GM18907 (cell line): ENCODE measurements around the gene ADAP1.
"Not testable (repeated sequence)": the region's sequence is repeated elsewhere in the genome, so short reads cannot be mapped to it uniquely, and the experiment has no call there.

Source experiments
- ATAC-seq: cut with Tn5 transposase; IDR thresholded peaks from one replicate; pipeline ENCODE4 v1.9.1; 2021; ENCODE audit warnings: mild to moderate bottlenecking, moderate library complexity; ENCODE audit not compliant: unreplicated experiment

Gene ADAP1

DNA sequence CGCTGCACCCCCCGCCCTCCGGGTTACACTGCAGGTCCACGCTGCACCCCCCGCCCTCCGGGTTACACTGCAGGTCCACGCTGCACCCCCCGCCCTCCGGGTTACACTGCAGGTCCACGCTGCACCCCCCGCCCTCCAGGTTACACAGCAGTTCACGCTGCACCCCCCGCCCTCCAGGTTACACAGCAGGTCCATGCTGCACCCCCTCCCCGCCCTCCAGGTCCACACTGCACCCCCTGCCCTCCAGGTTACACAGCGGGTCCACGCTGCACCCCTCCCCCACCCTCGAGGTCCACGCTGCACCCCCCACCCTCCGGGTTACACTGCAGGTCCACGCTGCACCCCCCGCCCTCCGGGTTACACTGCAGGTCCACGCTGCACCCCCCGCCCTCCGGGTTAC, 30.4 kb downstream of the ADAP1 start:
- ATAC-seq = not testable (repeated sequence)

DNA sequence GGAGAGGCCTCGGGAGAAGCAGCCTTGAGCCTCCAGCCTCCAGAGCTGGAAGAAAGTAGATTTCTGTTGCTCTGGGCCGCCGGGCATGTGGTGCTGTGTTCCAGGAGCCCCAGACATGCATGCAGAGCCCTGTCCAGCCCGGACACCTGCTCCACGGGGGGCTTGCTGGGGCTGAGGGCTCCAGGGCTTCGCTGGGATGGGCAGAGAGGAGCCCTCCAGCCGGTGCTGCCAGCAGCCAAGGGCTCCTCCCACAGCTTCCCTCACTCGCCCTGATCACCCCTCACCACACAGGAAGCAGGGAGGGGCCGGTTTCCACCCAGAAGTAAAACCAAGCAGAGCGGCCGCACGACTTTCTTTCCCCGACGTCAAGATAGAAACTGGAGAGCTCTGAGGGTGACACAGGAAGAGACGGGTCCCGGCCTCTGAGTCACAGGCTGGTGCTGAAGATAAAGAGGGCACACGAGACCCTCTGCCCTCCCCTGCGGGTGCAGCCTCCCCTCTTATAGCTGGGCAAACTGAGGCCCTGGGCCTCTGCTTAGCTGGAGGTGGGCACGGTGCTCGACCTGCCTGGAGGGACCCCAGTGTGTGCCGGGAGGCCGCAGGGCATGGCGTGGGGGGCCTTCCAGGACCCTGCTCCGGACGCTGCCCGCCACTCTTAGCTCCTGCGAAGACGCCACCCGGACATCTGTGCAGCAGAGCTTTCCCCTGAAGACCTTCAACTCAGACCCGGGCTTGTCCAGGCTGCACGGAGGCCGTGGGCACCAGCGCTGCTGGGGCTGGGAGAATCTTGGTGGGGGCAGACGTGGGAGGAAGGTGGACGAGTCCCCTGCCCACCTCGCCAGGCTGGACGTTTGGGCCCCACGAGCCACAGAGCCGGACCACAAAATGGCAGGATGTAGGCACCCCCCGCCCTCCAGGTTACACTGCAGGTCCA, 31.1 kb downstream of the ADAP1 start:
- ATAC-seq = peak; percentile 78

DNA sequence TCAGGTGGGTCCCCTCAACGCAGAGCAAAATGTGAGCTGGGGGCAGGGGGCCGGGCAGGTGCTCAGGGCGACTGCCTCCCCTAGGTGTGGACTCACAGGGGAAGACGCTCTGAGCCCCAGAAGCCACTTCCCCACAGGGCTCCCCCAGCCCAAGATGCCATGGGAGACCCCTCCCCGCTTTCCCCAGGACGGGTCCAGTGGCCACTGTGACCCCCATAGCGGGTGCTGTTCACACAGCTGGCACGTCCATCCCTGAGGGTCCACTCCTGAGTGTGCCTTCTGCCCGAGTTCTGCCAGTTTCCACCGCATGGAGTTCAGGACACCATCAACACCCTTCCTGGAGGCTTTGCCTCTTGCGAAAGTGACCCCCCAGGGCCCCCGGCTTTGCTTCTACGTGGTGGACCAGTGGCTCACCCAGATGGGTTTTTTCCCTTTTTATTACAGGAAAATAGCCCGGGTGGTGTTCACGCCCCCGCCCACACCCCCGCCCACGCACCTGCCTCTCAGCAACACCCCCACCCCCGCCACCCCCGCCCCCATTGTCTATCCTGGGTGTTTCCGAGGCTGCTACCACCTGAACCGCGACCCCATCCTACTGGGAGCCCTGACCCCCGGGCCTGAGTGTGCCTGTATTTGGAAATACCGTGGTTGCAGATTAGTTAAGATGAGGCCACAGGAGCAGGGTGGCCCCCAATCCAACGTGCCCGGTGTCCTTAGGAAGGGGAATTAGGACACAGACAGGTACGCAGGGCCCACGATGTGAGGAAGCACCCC, 32.0 kb downstream of the ADAP1 start:
- ATAC-seq = no peak

DNA sequence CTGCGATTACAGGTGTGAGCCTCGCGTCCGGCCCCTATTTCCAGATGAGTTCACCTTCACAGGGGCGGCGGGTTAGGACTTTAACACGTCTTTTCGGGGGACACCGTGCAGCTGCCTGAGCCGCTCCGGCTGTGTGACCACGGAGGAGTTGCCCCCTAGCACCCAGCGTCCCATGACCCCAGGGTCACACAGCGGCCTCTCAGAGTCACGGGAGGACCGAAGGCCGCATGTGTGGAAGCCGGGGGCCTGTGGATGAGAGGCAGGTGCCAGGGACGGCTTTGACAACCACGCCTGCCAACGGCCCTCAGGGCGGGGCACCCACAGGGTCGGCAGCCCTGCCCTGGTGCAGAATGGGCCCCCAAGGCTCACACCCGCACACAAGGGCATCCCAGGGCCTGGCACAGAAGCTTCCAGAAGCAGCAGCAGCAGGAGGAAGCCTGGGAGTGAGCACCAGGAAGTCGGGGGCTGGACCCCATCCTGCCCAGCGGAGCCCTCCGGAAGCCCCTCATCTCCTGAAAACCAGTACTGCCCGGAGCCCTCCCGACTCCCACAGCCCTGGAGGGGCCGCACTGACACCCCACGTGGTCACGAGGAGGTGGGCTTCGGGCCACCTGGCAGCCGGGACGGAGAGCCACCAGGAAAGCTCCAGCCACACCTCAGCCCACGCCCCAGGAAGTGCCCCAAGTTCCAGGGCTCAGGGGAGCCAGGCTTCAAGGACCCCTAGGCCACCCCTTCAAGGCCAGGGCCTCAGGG, 32.7 kb downstream of the ADAP1 start:
- no peak for ATAC-seq

DNA sequence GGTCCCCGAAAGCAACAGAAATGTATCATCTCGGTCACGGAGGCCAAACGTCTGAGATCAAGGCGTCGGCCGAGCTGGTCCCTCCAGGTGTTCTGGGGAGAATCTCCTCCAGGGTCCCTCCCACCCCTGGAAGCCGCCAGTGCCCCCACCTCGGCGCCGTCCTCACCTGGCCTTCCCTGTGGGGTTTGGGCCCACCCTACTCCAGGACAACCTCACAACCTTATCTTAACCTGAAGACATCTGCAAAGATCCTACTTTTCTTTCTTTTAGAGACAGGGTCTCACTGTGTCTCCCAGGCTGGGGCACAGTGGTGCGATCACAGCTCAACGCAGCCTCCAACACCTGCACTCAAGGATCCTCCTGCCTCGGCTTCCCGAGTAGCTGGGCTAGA, 33.4 kb downstream of the ADAP1 start:
- ATAC-seq = no peak

DNA sequence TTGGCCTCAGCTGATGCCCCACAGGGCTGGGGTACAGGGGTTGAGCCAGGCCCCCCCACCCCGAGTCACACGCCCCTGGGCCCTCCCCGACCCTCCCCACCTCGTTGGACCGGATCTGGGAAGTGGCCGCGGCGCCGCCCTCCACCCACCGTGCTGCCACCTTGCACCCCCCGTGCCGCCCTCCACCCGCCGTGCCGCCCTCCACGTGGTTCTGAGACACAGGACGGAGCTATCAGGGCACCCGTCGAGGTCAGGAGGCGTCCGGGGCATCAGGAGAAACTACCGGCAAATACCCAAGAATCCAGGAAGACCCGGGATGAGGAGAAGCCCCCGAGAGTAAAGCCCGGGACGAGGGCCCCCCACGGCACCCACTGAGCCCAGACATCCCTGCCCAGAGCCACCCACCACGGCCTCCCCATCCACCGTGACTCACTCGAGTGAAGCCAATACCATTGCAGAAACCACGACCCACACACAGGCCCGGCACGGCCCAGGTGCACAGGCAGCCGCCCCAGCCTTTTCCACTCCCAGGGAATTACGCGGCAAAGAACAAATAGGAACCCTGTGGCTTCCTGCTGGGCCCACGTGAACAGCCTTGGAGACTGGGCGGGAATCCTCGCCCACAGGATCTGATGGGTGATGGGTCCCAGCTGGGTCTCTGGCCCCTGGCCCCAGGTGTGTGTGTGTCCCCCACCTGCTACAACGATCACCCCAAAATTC, 34.0 kb downstream of the ADAP1 start:
- ATAC-seq = no peak

DNA sequence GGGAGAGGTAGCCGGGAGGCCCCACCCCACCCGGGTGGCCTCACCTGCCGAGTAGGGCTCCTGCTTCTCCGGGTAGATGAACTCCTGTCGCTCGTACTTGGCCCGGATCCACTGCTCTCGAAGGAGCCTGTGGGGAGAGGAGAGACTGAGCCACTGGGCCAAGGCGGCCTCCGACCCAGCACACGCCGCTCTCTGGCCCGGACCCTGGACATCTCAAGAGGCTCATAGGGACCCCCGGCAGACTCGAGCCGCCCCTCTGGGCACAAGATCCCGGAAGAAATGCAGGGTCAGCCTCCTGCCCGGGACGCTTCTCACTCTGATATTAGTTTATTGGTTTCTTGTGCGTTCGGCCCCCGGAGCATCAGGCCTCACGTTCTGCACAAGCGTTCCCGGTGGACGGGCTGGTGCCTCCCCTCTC, 34.5 kb downstream of the ADAP1 start:
- no peak for ATAC-seq

DNA sequence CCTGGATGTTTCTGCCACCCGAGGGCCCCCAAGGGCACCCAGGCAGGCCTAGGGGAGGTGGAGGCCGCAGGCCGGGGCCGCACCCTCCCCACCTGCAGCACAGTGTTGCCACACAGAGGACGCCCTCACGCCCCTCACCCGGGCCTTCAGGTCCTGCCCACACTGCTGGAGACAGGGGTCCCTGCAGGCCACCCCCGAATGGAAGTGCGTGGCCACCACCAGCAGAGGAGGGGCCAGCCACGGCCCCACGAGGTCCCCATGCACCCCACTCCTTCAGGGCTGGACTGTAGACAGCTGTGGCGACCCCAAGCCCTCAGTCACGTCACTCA, 35.4 kb downstream of the ADAP1 start:
- no peak for ATAC-seq

DNA sequence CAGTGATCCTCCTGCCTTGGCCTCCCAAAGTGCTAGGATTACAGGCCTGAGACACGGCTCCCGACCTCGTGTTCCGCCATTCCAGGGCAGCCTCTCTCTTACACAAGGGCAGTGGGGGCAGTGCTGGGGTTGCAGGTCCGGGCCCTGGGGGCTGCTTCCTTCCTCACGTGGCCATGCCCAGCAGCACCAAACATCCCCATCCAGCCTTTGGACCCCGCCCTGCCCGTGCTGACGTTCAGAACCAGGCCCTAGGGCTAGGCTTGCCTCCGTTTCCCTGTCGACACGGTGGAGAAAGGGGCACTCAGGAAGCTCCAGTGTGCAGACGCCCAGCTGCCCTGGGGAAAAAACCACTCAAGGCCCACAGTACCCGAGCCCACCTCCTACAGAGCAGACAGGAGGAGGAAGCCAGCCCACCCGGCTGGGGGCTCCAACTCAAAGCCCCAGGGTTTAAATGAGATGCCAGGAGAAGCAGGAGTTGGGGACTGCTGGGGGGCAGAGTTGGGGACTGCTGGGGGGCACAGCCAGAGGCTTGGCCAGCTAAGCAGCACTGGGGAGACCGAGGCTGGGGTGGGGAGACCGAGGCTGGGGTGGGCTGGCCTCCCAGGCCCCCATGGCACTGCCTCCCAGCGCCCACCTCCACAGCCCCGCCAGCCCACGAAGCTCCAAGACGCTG, 35.9 kb downstream of the ADAP1 start:
- ATAC-seq = no peak

DNA sequence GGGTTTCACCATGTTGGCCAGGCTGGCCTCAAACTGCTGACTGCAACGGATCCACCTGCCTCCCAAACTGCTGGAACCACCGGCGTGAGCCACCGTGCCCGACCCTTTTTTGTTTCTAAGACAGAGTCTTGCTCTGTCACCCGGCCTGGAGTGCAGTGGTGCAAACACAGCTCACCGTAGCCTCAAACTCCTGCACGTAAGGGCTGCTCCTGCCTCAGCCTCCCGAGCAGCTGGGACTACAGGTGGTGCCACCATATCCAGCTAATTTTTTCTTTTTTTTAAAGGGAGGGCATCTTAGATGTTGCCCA, 36.4 kb downstream of the ADAP1 start:
- ATAC-seq = no peak

DNA sequence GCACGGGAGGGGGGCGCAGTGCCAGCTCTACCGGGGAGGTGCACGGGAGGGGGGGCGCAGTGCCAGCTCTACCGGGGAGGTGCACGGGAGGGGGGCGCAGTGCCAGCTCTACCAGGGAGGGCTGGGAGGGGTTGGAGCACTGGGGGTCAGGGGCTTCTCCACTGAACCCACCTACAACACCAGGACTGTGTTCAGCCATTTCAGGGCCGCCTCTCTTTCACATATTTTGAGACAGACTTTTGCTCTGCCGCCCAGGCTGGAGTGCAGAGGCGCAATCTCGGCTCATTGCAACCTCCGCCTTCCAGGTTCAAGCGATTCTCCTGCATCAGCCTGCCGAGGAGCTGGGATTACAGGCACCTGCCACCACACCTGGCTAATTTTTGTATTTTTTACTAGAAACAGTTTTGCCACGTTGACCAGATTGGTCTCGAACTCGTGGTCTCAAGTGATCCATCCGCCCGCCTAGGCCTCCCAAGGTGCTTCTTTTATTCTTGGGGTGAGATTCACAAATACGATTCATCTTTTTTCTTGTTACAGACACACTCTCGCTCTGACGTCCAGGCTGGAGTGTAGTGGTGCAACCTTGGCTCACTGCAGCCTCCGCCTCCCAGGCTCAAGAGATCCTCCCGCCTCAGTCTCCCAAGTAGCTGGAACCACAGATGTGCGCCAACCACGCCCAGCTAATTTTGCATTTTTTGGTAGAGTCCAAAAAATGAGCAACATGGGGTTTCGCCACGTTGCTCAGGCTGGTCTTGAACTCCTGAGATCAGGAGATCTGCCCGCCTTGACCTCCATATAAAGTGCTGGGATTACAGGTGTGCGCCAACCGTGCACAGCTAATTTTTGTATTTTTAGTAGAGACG, 37.0 kb downstream of the ADAP1 start:
- no peak for ATAC-seq

DNA sequence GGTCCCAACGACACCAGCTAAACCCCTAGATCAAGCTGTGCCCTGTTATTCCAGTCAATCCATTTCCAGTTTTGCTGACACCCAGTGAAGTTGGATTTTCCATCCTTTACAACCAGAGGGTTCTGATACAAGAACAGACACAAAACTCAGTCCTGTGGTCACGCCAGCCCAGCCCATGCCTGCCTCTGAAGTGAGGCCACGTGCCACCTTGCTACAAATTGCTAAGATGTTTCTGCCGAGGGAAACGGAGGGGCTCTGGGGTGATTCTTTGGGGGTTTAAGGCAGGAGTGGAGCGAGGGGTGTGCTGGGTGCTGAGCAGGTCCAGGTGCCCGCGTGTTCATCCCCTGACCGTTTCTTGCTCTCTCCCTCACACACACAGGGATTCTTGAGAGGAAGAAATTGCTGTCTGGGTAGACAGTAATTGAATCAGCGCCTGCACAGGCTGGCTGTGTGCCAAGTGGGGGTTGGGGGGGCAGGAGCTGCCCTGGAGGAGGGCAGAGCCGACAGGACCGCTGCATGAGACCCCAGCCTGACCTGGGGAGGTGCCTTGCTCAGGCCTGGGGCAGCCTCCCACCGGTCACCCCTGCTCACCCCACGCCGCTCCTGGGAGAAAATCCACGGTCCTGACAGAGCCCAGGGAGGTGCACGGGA, 38.1 kb downstream of the ADAP1 start:
- no peak for ATAC-seq

DNA sequence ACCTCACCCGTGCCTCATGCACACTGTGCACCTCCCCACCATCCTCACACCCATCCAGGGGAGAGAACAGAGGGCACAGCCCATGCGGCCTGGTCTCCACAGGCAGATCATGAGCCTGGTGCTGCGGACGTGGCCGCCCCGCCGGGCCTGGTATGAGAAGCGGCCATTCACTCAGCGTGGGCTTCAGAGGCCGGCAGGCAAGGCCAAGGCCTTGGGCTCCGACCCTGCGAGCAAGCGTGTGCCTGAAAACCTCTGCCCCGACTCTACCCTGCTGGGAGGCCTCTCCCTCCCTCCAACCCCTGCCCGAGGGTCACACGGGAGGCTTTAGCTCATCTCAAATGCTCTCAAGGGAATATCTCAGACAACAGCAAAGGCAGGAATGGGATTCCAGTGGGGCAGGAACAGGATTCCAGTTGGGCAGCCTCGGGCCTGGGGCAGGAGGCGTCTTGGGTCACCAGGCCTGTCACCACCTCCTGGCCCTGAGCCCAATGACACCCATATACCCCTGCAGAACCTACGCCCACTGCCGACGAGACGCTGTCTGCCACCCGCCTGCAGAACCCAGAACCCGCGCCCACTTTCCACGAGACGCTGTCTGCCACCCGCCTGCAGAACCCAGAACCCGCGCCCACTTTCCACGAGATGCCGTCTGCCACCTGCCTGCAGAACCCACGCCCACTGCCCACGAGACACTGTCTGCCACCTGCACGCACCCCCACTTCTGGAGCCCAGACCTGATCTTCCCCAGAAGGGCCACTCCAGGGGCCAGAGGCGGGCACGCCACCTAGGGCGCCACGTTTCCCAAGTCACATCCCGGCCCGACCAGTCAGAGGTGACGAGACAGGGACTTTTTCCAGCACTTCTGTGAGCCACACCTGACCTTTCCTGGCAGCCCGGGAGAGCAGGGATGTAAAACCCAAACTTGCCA, 38.9 kb downstream of the ADAP1 start:
- no peak for ATAC-seq

DNA sequence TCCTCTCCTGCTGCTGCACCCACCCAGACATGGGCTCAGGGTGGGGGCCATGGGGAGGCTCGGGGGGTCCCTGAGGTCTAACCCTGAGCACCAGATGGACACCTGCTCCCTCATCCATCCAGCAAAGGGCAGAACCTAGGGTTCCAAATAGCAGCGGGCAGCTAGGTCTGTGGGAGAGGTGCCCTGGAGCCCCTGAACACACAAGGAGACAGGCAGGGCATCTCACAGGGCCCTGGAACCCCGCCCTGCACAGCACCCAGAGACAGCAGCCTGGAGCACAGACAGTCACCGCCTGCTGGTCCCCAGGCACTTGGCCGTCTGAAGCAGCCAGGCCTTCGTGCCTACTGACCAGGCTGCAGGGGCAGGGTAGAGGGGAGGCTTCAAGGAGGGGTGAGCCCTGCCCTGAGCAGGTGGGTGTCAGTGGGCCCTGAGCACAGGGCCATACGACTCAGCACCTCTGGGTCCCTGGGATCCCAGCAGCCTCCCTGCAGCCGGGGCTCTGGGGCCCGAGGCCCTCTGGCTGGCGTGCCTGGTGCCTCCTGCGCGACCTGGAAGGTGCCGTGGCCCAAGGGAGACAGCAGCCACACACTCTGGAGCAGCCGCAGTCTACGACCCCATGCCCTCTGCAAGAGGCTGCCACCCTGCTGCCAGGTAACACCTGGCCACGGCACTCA, 39.8 kb downstream of the ADAP1 start:
- no peak for ATAC-seq

DNA sequence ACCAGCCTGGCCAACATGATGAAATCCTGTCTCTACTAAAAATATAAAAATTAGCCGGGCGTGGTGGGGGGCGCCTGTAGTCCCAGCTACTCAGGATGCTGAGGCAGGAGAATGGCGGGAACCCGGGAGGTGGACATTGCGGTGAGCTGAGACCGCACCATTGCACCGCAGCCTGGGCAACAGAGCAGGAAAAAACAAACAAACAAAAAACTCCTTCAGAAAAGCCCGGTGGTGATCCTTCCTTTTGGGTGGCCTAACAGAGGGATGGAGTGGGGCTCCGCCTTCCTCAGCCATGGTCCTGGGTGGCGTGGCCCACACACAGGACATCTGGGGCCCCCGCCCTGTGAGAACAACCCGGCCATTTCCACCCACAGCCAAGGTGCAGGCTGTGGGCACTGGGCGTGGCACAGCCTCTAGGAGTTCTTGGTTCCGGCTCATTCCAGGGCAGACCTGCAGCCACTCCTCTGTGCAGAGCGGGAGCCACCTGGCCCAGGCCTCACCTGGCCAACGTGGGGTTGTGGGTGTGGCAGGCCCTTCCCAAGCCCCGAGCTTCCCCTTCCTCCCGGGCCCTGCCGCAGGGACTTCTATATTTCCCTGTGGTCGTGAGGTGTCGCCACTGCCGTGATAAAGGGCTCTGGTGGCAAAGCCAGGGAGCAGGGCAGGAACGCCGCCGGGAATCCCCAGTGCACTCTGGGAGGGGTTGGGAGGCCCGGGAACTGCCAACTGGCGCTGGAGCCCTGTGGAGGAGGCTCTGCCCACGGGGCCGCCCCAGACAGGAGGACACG, 40.6 kb downstream of the ADAP1 start:
- ATAC-seq = no peak

DNA sequence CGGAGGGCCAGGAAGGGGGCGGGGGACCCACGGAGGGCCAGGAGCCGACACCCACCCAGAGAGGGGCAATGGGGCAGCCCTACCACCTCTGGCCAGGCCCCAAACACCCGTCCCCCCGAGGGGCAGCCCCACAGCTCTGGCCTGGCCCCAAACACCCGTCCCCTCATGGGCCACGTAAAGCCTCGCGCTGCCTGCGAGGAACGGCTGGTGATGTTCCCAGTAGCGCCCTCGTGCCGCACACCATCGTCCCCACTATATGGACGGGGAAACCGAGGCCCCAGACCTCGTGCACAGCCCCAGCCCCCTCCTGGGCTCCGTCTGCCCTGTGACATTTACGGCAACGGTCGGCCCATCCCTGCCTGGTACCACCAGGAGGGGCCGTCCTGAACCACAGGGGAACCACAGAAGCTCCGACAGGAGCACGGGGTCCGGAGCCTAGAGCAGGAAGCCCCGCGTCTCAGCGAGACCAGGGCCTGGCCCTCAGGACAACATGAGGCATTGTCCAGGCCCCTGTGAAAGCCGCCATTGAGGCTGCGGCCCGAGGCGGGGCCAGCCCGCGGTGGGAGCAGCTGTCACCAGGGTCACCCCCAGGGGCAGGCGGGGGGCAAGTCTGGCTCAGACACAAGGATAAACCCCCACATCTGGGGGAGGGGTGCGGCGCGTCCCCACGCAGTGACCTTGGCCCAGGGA, 42.5 kb downstream of the ADAP1 start:
- no peak for ATAC-seq
